GM12872 (cell line): ENCODE data around the gene SH2D3C.
A peak's percentile ranks its signal among the peaks of the same experiment; 100 is the strongest.

ENCODE experiments used
- TF ChIP-seq, protein P1 (sequence below): IDR thresholded peaks from 3 replicates; pipeline ENCODE4 v1.5.1; 2011; ENCODE audit warnings: low read depth, mild to moderate bottlenecking, low read length, moderate library complexity; ENCODE audit not compliant: insufficient read depth

The SH2D3C gene

GRCh38 chr9:127793093-127793708, 14.7 kb upstream of the SH2D3C start:
- TF ChIP-seq, protein P1, sequence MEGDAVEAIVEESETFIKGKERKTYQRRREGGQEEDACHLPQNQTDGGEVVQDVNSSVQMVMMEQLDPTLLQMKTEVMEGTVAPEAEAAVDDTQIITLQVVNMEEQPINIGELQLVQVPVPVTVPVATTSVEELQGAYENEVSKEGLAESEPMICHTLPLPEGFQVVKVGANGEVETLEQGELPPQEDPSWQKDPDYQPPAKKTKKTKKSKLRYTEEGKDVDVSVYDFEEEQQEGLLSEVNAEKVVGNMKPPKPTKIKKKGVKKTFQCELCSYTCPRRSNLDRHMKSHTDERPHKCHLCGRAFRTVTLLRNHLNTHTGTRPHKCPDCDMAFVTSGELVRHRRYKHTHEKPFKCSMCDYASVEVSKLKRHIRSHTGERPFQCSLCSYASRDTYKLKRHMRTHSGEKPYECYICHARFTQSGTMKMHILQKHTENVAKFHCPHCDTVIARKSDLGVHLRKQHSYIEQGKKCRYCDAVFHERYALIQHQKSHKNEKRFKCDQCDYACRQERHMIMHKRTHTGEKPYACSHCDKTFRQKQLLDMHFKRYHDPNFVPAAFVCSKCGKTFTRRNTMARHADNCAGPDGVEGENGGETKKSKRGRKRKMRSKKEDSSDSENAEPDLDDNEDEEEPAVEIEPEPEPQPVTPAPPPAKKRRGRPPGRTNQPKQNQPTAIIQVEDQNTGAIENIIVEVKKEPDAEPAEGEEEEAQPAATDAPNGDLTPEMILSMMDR, result no peak

DNA sequence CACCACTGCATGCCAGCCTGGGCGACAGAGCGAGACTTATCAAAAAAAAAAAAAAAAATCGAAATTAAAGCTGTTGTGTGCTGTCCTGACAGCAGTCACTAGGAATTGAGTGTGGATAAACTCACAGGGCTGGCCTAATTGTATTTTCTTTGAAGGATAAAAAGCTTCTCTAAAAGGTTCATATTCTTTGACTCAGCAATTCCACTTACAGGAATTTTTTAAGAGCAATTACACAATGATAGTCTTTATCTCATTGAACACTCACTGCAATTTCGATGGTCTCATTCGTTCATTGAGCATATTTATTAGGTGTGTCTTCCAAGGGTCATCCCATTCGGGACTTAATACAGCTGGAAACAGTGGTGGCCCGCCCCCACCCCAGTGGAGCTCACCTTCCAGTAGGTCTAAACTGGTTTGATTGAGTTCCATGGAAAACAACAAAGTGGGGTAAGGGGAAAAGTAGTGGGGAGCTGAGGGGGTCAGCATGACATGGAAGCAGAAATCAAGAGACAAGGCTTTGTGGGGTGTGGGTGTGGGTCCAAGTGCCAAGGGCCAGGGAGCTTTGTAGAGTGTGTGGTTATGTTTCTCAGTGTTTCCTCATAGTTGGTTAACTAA, 14.1 kb upstream of the SH2D3C start:
- TF ChIP-seq, protein P1, result no peak

GRCh38 chr9:127791085-127791484, 12.6 kb upstream of the SH2D3C start:
- TF ChIP-seq, protein P1, result no peak

GRCh38 chr9:127790094-127790855, 11.8 kb upstream of the SH2D3C start:
- TF ChIP-seq, protein P1, result no peak

GRCh38 chr9:127789179-127789578, 10.7 kb upstream of the SH2D3C start:
- TF ChIP-seq, protein P1, result no peak

- TF ChIP-seq, protein P1, result no peak
Observed at GRCh38 chr9:127788337-127789011, 10.0 kb upstream of the SH2D3C start.

DNA sequence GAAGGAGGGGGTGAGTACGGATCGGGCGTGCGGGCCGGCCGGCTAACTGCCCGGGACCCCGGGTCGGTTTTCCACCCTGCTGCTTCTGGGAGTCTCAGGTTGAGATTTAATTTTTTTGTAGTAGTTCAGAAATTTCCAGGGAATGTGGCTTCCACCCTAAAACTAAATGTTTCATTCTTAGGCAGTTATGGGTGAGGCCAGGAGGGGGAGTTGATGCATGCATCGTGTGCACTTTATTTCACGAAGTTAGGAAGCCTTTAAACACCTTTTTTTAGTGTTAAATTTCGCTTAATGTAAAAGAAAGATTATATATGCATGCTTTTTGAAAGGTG, 8.3 kb upstream of the SH2D3C start:
- TF ChIP-seq, protein P1, result peak; percentile 35; the same call in 2 of the 3 replicates
